K562 treated with DMSO at 1 percent for 4 hours (cell line): ENCODE measurements around the gene FAM25G. TPM values are rescaled to one million over a fixed set of nuclear protein-coding genes. Genes with fewer than 3 reads are reported as not detected.

Source experiments
- total RNA-seq: library from RNA; unstranded; fragments of 300-600 nt; gene quantifications from 2 replicates; pipeline ENCODE4 v1.2.3, GENCODE V29; 2022; ENCODE audit not compliant: insufficient read depth

Gene FAM25G
- not detected in 2 replicates for total RNA-seq

DNA sequence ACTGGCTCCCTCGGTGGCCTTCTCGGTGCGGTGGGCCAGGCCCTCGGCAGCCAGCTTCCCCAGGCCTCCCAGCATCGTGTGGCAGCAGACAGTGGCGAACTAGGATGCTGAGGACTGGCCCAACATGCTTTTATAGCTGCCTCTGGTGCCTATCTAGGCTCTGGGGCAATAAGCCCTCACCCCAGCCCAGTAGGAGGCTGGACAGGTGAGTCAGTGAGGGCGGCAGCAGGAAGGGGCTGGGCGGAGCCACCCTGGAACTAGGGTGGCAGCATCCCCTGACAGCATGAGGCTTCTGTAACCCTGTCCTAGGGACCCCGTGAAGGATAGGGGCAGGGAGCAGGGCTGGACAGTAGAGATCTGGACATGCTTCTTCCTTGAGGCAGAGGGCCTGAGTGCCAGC, at the start of gene FAM25G:
Gene FAM25G, minus strand, starts transcription at position 101 of the 400 bp plus-strand sequence. Its CDS starts 26 bp downstream, at position 75.

DNA sequence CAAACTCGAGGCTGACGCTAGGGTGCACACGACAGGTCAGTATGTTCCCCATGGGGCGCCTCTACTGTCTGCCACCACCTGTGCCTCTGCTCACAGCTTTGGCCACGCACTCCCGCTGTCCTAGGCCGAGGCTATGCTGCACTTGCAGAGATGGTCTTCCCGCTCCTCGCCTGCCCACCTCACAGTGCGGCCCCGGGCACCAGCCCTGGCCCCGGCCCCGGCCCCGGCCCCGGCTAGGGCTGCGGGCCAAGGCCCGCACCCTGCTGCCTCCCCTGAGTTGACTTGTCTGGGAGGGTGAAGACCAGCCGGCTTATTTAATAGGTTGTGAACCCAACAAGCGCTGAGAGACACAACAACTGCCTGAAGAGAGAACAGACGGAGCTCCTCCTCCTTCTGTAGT, 32.0 kb upstream of the FAM25G start, which contains the start of gene AGAP9:
Gene AGAP9, minus strand, starts transcription at position 164 of the 400 bp plus-strand sequence. Its CDS starts 112 bp downstream, at position 52.

DNA sequence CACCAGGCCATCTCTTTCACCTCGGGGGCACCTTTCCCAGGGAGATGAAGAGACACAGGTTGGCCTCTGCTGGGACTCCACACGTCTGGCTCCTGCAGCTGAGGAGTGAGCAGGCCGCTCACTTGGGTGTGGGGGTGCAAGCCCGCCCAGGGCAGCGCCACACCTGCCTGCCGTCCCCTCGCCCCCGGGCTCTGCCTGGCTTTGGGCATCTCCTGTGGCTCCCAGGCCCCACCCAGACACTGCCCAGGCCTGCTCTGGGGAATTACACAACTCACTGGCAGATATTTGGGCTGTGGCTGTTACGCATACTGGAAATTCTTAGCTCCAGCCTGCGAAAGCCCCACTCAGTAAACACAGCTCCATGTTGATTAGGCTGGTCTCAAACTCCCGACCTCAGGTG, 7.6 kb downstream of the FAM25G start, which contains the start of gene ANXA8:
Gene ANXA8, minus strand, starts transcription at position 193 of the 400 bp plus-strand sequence. Its CDS starts 182 bp downstream, at position 11.

Other genes starting within 250 kb of the FAM25G start
- not detected in 2 replicates for gene GDF10, start 191.5 kb downstream of the FAM25G start, total RNA-seq
- gene GDF2, start 169.2 kb downstream of the FAM25G start, total RNA-seq: 1.1 and 1.6 TPM in 2 replicates
- gene RBP3, start 143.3 kb downstream of the FAM25G start, total RNA-seq: not detected in 2 replicates
- gene ZNF488, start 107.4 kb downstream of the FAM25G start, total RNA-seq: not detected in 2 replicates
- not detected in 2 replicates for gene ANXA8, start 7.6 kb downstream of the FAM25G start, total RNA-seq
- gene AGAP9, start 31.9 kb upstream of the FAM25G start, total RNA-seq: 2.1 and 4.5 TPM in 2 replicates